Inflammatory macrophage (primary cell): ENCODE results near the gene NGRN.

Experiments
- DNase-seq, 2 donors: peaks; one replicate each; pipeline ENCODE4 v3.0.0-alpha.2; 2020 to 2022
- total RNA-seq, 18 experiments: gene quantifications; one replicate each; lab custom pipeline; 2026; ENCODE audit warnings: mixed read lengths in 6 of 18, inconsistent platforms in 2 of 18; lab: John Stamatoyannopoulos, UW

NGRN gene
- 2.8 to 16.3 (median 8.5) reads per million in 18 experiments for total RNA-seq

GRCh38 chr15:90265271-90266060 lies at the start of gene NGRN:
Gene NGRN (plus strand): TSS chr15:90265672. CDS start chr15:90265713, 41 bp downstream.
- peak; percentile 93 for DNase-seq

- DNase-seq = no peak
Measured at GRCh38 chr15:90217671-90218394, 47.6 kb upstream of the NGRN start.

- DNase-seq = no peak
Measured at GRCh38 chr15:90219421-90220141, 45.9 kb upstream of the NGRN start.

DNA sequence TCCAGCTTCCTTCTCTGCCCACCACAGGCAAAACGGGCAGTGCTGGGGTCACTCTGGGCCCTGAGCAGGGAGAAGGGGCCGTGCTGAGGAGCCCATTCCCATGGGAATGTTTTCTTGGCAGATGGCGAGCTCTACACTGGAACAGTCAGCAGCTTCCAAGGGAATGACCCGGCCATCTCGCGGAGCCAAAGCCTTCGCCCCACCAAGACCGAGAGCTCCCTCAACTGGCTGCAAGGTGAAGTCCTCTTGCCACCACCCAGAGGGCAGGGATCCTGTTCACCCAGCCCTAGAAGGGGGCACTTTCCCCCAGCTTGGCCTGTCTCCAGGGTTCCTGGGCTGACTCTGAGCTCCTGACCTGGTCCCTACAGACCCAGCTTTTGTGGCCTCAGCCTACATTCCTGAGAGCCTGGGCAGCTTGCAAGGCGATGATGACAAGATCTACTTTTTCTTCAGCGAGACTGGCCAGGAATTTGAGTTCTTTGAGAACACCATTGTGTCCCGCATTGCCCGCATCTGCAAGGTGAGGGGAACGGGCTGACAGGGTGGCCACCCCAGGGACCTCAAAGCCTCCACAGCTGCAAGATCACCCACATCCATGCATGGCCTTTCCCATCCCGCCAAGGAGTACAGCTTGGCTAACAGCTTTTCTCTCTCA lies 44.1 kb upstream of the NGRN start:
- DNase-seq = peak; percentile 56 to 71

GRCh38 chr15:90222547-90222946 lies 42.9 kb upstream of the NGRN start:
- peak; percentile 25 to 64 for DNase-seq

DNA sequence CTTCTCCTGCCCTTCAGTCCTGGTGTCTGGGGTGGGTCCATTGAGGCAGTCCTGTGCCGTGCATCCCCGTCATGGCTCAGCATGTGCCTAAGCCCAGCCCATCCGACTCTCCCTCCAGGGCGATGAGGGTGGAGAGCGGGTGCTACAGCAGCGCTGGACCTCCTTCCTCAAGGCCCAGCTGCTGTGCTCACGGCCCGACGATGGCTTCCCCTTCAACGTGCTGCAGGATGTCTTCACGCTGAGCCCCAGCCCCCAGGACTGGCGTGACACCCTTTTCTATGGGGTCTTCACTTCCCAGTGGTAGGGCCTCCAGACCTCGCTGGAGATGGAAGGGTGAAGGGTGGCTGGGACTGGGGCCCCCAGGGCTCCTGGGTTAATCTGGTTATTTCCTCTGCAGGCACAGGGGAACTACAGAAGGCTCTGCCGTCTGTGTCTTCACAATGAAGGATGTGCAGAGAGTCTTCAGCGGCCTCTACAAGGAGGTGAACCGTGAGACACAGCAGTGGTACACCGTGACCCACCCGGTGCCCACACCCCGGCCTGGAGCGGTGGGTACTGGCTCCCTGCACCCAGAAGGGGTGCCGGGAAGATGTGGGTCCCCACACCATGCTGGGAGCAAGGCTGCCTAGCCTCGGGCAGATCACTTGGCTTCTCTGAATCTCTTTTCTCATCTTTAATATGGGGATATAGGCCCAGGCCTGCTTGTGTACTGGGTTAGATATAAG lies 41.9 kb upstream of the NGRN start:
- DNase-seq = no peak

- DNase-seq = no peak
Measured at GRCh38 chr15:90225047-90225446, 40.4 kb upstream of the NGRN start.

GRCh38 chr15:90225504-90226234 lies 39.8 kb upstream of the NGRN start:
- DNase-seq = no peak

GRCh38 chr15:90227336-90227735 lies 38.1 kb upstream of the NGRN start:
- no peak for DNase-seq

- no peak for DNase-seq
Measured at GRCh38 chr15:90227816-90228772, 37.4 kb upstream of the NGRN start.

GRCh38 chr15:90228960-90229359 lies 36.5 kb upstream of the NGRN start:
- DNase-seq = no peak

GRCh38 chr15:90230071-90230494 lies 35.4 kb upstream of the NGRN start:
- DNase-seq = peak in 1 of 2 donors; percentile 19

DNA sequence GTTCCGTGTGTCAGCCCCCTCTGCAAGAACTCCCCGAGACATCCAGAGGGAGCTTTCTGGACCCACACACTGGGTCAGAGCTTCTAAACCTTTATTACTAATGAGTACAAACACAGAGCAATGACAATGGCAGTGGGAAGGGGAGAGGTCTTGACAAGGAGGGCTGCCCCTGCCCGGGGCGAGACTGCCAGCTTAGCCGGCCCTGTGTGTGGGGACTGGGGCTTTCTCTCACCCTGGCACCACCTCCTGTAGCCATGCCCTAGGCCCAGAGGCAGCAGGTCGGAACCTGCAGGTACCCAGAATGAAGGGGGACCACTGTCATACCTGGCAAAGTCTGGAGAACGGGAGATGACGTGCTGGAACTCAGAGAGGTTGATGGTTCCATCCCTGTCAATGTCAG lies 34.9 kb upstream of the NGRN start:
- DNase-seq = no peak

DNA sequence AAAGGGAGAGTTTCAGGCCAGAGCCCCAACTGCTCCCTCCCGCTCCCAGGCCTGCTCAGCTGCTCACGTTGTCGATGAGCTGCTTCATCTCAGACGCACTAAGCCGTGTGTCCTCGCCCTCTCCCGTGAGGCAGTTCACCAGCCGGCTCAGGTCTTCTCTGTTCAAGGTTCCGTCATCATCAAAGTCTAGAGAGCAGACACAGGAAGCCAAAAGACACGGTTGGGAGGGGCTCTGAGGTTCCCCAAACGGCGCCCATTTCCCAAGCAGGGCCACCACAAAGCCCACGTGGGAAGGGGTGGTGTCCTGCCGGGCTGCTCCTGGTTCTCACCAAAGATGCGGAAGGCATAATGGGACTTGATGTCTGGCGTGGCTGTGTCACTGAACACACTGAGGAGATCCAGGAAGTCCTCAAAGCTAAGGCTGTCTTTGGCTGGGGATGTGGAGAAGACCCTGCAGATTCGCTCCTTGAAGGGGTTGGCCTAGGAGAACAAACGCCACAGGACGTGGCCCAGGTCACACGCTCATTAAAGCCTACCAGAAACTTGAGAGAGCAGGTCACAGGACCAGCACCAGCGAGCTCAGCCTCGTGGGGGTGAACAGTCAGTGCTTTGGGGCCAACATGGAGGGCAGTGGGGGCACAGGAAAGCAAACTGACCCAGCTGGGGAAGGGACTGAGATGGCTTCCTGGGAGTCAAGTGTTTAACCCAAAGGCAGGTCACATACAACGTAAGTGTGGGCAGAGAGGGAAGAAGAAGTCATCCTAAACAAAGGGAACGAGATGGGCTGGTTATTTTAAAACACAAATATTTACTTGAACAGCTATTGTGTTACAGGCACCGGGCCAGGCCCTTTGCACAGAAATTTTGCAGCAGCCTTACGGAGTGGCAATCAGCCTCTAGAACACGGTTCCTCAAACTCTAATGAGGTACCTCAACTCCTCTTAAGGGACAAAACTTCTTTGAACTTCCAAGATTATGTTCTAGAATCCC lies 34.1 kb upstream of the NGRN start:
- DNase-seq = peak; percentile 93 to 94

DNA sequence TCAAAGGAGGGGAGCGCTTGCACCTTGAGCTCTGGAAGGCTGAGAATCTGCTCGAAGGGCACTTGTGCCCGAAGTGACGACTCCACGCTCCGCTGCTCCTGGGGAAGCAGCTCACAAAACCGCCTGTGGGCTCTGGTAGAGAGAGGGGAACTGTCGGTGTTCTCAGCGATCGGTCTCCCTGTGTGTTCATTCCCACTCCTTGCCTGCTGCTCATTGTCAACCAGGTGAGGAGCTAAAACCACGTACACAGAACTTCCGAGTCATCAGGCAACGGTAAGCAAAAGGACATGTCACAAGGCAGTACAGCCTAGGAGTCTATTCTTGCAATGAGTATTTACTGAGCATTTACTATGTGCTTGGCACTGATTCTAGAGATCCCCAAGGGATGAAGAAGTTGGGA lies 33.3 kb upstream of the NGRN start:
- DNase-seq = no peak

GRCh38 chr15:90232941-90233386 lies 32.5 kb upstream of the NGRN start:
- no peak for DNase-seq

DNA sequence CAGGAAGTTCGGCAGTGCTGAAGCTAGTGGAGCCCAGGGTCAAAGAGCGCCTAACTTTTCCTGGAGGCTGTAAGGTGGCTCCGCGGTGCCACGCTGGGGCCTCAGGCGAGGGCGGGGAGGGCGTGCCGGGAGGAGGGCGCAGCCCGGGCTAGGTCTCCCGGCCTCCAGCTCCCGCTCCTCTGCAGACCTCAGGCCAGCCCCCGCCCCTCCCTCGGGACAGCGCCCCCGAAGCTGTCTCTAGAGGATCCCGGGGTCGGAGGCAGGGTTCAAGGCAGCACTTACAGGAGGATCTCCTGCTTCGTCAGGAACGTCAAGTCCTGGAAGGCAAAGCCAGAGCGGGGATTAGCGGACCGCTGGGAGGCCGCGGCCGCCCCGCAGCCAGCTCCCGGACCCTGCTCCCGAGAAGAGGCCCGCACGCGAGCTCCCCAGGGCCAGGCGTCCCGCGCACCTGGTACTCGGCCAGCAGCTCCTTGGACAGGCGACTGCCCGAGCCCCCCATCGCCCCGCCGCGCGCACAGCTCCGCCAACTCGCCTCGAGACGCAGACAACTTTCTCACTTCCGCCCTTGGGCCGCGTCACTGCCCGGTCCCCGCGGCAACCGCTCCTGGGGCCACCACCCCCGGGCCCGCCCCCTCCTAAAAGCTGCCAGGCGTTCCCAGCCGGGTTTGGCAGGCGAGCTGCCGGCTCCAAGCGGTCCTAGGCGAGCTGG lies 31.9 kb upstream of the NGRN start, which contains the start of gene CIB1:
CIB1 (minus strand) TSS at position 555 of the 709 bp plus-strand sequence; CDS start at position 499, 56 bp downstream.
- DNase-seq = peak; percentile 99
